A549 (cell line): ENCODE data around the gene ATP8A2. TPM values are rescaled to one million over a fixed set of nuclear protein-coding genes. Genes with fewer than 3 reads are reported as not detected.

ENCODE experiments used
- ATAC-seq, 2 experiments: fragments of 200-7000 bp in 1 of 2; fragments of >200 bp in 1 of 2; cut with Nextera tagmentation in 1 of 2; cut with Tn5 transposase in 1 of 2; 3 replicates each; pipeline versions ENCODE4 v1.8.0 to v1.9.1; 2018 to 2020; ENCODE audit warnings: mild to moderate bottlenecking in 1 of 2, moderate library complexity in 1 of 2
- CTCF ChIA-PET: fragments of 300-600 bp; sonication (Branson Sonifier 250); formaldehyde crosslinking; extraction: SDS; loops from one replicate; lab custom pipeline; 2021; ENCODE audit warnings: antibody characterized with exemption, inconsistent platforms; lab: Yijun Ruan, JAX
- POLR2A ChIA-PET: fragments of 350-600 bp; formaldehyde crosslinking; extraction: SDS; loops from one replicate; lab custom pipeline; 2021; ENCODE audit warnings: antibody characterized with exemption, inconsistent platforms; lab: Yijun Ruan, JAX
- DNase-seq, 2 experiments: peaks; one replicate each; pipeline versions ENCODE4 v3.0.0 to v3.0.0-alpha.2; 2011 to 2016; ENCODE audit warnings: low read depth in 1 of 2, low spot score in 1 of 2
- FAIRE-seq: peaks from 2 replicates; lab custom pipeline; 2011; peaks lifted over from hg19 to GRCh38; lab: Jason Lieb, UNC
- H3K27ac ChIP-seq, 2 experiments: fragments of >200 bp; sonication (Bioruptor Twin); formaldehyde crosslinking; 3 replicates each; pipeline ENCODE4 v1.5.1; 2016 to 2017
- H3K4me1 ChIP-seq: fragments of >200 bp; sonication (Bioruptor Twin); formaldehyde crosslinking; 3 replicates; pipeline ENCODE4 v1.6.1; 2016
- H3K4me2 ChIP-seq: fragments of >200 bp; sonication (Bioruptor Twin); formaldehyde crosslinking; 3 replicates; pipeline ENCODE4 v1.6.1; 2016
- H3K4me3 ChIP-seq: fragments of >200 bp; sonication (Bioruptor Twin); formaldehyde crosslinking; 3 replicates; pipeline ENCODE4 v1.5.1; 2016
- H3K9me3 ChIP-seq: fragments of >200 bp; sonication (Bioruptor Twin); formaldehyde crosslinking; 3 replicates; pipeline ENCODE4 v1.6.1; 2016
- ATOH8 ChIP-seq: fragments of 250-450 bp; sonication (Bioruptor Pico); IDR thresholded peaks from 2 replicates; pipeline ENCODE4 v1.5.0; 2020; ENCODE audit warnings: low read depth, mild to moderate bottlenecking, moderate library complexity
- CEBPB ChIP-seq, 2 experiments: fragments of >200 bp in 1 of 2; sonication (Bioruptor Twin) in 1 of 2; formaldehyde crosslinking in 1 of 2; IDR thresholded peaks; 2 replicates each; pipeline ENCODE4 v1.6.1; 2012 to 2016
- CHD2 ChIP-seq: fragments of 150-350 bp; IDR thresholded peaks from 2 replicates; pipeline ENCODE4 v1.6.1; 2014; ENCODE audit warnings: low read length; ENCODE audit not compliant: partially characterized antibody
- CHD4 ChIP-seq: fragments of 200-600 bp; sonication (generic); IDR thresholded peaks from 2 replicates; pipeline ENCODE4 v1.6.1; 2016; ENCODE audit warnings: antibody characterized with exemption, mild to moderate bottlenecking, borderline replicate concordance
- ELK1 ChIP-seq: fragments of 150-350 bp; IDR thresholded peaks from 2 replicates; pipeline ENCODE4 v1.6.1; 2014; ENCODE audit warnings: low read depth, mild to moderate bottlenecking, low read length
- ESRRA ChIP-seq: fragments of 150-350 bp; IDR thresholded peaks from 2 replicates; pipeline ENCODE4 v1.6.1; 2014; ENCODE audit warnings: mild to moderate bottlenecking, low read length, borderline replicate concordance
- FOSL2 ChIP-seq, 2 experiments: fragments of 450-650 bp in 1 of 2; fragments of >200 bp in 1 of 2; sonication (Bioruptor Twin) in 1 of 2; formaldehyde crosslinking; IDR thresholded peaks; 2 replicates each; pipeline versions ENCODE4 v1.5.0 to v1.6.1; 2016 to 2020; ENCODE audit warnings: mild to moderate bottlenecking in 1 of 2, moderate library complexity in 1 of 2
- JUNB ChIP-seq: fragments of >200 bp; sonication (Bioruptor Twin); formaldehyde crosslinking; IDR thresholded peaks from 2 replicates; pipeline ENCODE4 v1.6.1; 2016
- KDM5A ChIP-seq: fragments of 200-600 bp; sonication (generic); IDR thresholded peaks from 2 replicates; pipeline ENCODE4 v1.6.1; 2016; ENCODE audit warnings: antibody characterized with exemption, mild to moderate bottlenecking
- MAFK ChIP-seq: fragments of 450-650 bp; IDR thresholded peaks from 2 replicates; pipeline ENCODE4 v1.6.1; 2014; ENCODE audit not compliant: partially characterized antibody
- MAX ChIP-seq: IDR thresholded peaks from 2 replicates; pipeline ENCODE4 v1.6.1; 2012
- MYC ChIP-seq: IDR thresholded peaks from 2 replicates; pipeline ENCODE4 v1.6.1; 2012; ENCODE audit warnings: mild to moderate bottlenecking, inconsistent platforms, low read length, improper control_type of control experiment, borderline replicate concordance
- PBX3 ChIP-seq: IDR thresholded peaks from 2 replicates; pipeline ENCODE4 v1.6.1; 2012
- PHF8 ChIP-seq: fragments of 200-600 bp; sonication (generic); IDR thresholded peaks from 2 replicates; pipeline ENCODE4 v1.6.1; 2016; ENCODE audit warnings: low read depth, mild to moderate bottlenecking, antibody characterized with exemption, moderate library complexity, borderline replicate concordance
- POLR2A ChIP-seq: IDR thresholded peaks from 2 replicates; pipeline ENCODE4 v1.6.1; 2012; ENCODE audit warnings: mild to moderate bottlenecking, low read length
- REST ChIP-seq: fragments of 200-600 bp; sonication (generic); IDR thresholded peaks from 2 replicates; pipeline ENCODE4 v1.6.1; 2016; ENCODE audit warnings: antibody characterized with exemption, mild to moderate bottlenecking, moderate library complexity
- RNF2 ChIP-seq: fragments of 200-600 bp; sonication (generic); IDR thresholded peaks from 2 replicates; pipeline ENCODE4 v1.6.1; 2016; ENCODE audit warnings: low read depth, mild to moderate bottlenecking, antibody characterized with exemption, moderate library complexity, borderline replicate concordance
- USF2 ChIP-seq: fragments of 450-650 bp; IDR thresholded peaks from 2 replicates; pipeline ENCODE4 v1.6.1; 2014; ENCODE audit warnings: antibody characterized with exemption
- ZFP36 ChIP-seq: fragments of 450-650 bp; IDR thresholded peaks from 2 replicates; pipeline ENCODE4 v1.6.1; 2014; ENCODE audit warnings: borderline replicate concordance; ENCODE audit not compliant: partially characterized antibody
- ZSCAN20 ChIP-seq: fragments of 250-450 bp; sonication (Bioruptor Pico); IDR thresholded peaks from 2 replicates; pipeline ENCODE4 v1.8.0; 2022; ENCODE audit warnings: mild to moderate bottlenecking, moderate library complexity
- WGBS: methylation state at CpG from one replicate; pipeline ENCODE4 v1.1.6; 2017; ENCODE audit errors: missing lambda C conversion rate; 5-methylcytosine and 5-hydroxymethylcytosine counted together
- polyA plus RNA-seq, 4 experiments: library from polyadenylated mRNA; depleted of rRNA in 3 of 4; stranded (reverse); fragments of >200 nt; fragmentation: RNase III in 1 of 4; extraction: RNeasy Plus Mini Kit Qiagen cat#74134 plus additional on column Dnase treatment in 1 of 4; gene quantifications; 2 replicates in 3 of 4; 3 replicates in 1 of 4; pipeline ENCODE4 v1.2.3, GENCODE V29; 2011 to 2017

The ATP8A2 gene
- polyA plus RNA-seq, 2 of the 4 experiments (the other 2 are of a cell fraction) = 0.03 TPM; not detected in 1

- TF ChIP-seq MYC = no peak
- no peak for TF ChIP-seq PBX3
- no peak for TF ChIP-seq MAX
- TF ChIP-seq CEBPB (IDR thresholded peaks at IDR 0.05) = no peak
- no peak for TF ChIP-seq ZSCAN20 (CRISPR knock-in tag)
- no peak for TF ChIP-seq USF2
- TF ChIP-seq ELK1 = no peak
- TF ChIP-seq REST = no peak
- TF ChIP-seq PHF8 = no peak
- no peak for TF ChIP-seq CHD2
- TF ChIP-seq KDM5A = no peak
- no peak for TF ChIP-seq CHD4
- Histone ChIP-seq H3K9me3 (no peaks in the 10 kb centered on the region), H3K4me3 (no peak overlapping the region), H3K4me2 (no peak overlapping the region), H3K4me1 (no peaks in the 10 kb centered on the region), H3K27ac (no peak overlapping the region)
- ChIA-PET CTCF (no interaction called here), POLR2A (no interaction called here)
- DNase-seq (no peak), ATAC-seq (no peak), FAIRE-seq (no peak)
- 15% methylated on average over 7 of the region's 7 CpGs for WGBS
Observed at GRCh38 chr13:25732111-25732865, 360.5 kb downstream of the ATP8A2 start.

- DNase-seq (no peak), ATAC-seq (no peak)
- no peak overlapping the region for H3K27ac ChIP-seq
Observed at GRCh38 chr13:25733001-25733491, 361.3 kb downstream of the ATP8A2 start.

More at GRCh38 chr13:25733001-25733491, 361.3 kb downstream of the ATP8A2 start:
- no peak overlapping the region for H3K4me3 ChIP-seq
- no peak overlapping the region for H3K4me2 ChIP-seq
- FAIRE-seq = no peak
- H3K4me1 ChIP-seq = no peaks in the 10 kb centered on the region
- CTCF ChIA-PET = no interaction called here
- TF ChIP-seq POLR2A = no peak
- no peak for TF ChIP-seq ZFP36
- no peak for TF ChIP-seq JUNB
- no peak for TF ChIP-seq ATOH8 (CRISPR knock-in tag)
- no peak for TF ChIP-seq ESRRA
- no peak for TF ChIP-seq RNF2
- TF ChIP-seq MAFK = no peak
- no peak for TF ChIP-seq FOSL2 (IDR thresholded peaks at IDR 0.05)
- no peak for TF ChIP-seq FOSL2 (CRISPR knock-in tag; IDR thresholded peaks at IDR 0.05)
- no peaks in the 10 kb centered on the region for H3K9me3 ChIP-seq
- POLR2A ChIA-PET = no interaction called here
- WGBS = 18% methylated on average over 5 of the region's 5 CpGs
